HepG2 (cell line): ENCODE data around the gene FAF1. TPM values are rescaled to one million over a fixed set of nuclear protein-coding genes. Genes with fewer than 3 reads are reported as not detected.
A peak's percentile ranks its signal among the peaks of the same experiment; 100 is the strongest.

Experiments
- HNRNPL ChIP-seq: fragments of 200-400 bp; formaldehyde crosslinking; IDR thresholded peaks from 2 replicates; pipeline ENCODE4 v1.6.1; 2017; ENCODE audit warnings: mild to moderate bottlenecking, low read depth, low read length
- IKZF5 ChIP-seq: IDR thresholded peaks from 2 replicates; pipeline ENCODE4 v1.6.1; 2018; ENCODE audit warnings: missing genetic modification reagents, mild to moderate bottlenecking, missing compliant biosample characterization
- KAT7 ChIP-seq: IDR thresholded peaks from 2 replicates; pipeline ENCODE4 v1.6.1; 2018; ENCODE audit warnings: borderline replicate concordance, missing compliant biosample characterization
- KDM3A ChIP-seq: IDR thresholded peaks from 2 replicates; pipeline ENCODE4 v1.6.1; 2018; ENCODE audit warnings: low read depth, missing compliant biosample characterization
- PAWR ChIP-seq: sonication (generic); formaldehyde crosslinking; IDR thresholded peaks from 2 replicates; pipeline ENCODE4 v1.4.0; 2020; ENCODE audit warnings: missing genetic modification reagents, mild to moderate bottlenecking, borderline replicate concordance
- PITX1 ChIP-seq: sonication (generic); formaldehyde crosslinking; IDR thresholded peaks from 2 replicates; pipeline ENCODE4 v1.5.1; 2020; ENCODE audit warnings: mild to moderate bottlenecking, missing genetic modification reagents
- RAD51 ChIP-seq: fragments of 450-650 bp; IDR thresholded peaks from 2 replicates; pipeline ENCODE4 v1.6.1; 2016; ENCODE audit warnings: borderline replicate concordance
- RNF2 ChIP-seq: fragments of 450-650 bp; conservative IDR thresholded peaks from 2 replicates; pipeline ENCODE4 v1.6.1; 2016; ENCODE audit warnings: low read depth
- SAP130 ChIP-seq: IDR thresholded peaks from 2 replicates; pipeline ENCODE4 v1.6.1; 2016; ENCODE audit warnings: low read depth
- SIN3A ChIP-seq: IDR thresholded peaks from 2 replicates; pipeline ENCODE4 v1.6.1; 2011; ENCODE audit warnings: low read depth, mild to moderate bottlenecking, control low read depth, low read length, borderline replicate concordance
- SIX4 ChIP-seq: sonication (generic); formaldehyde crosslinking; IDR thresholded peaks from 2 replicates; pipeline ENCODE4 v1.4.0; 2020; ENCODE audit warnings: missing genetic modification reagents
- TFDP2 ChIP-seq: sonication (generic); formaldehyde crosslinking; IDR thresholded peaks from 2 replicates; pipeline ENCODE4 v1.4.0; 2020; ENCODE audit warnings: missing genetic modification reagents
- ZNF253 ChIP-seq: sonication (generic); formaldehyde crosslinking; IDR thresholded peaks from 2 replicates; pipeline ENCODE4 v1.8.0; 2022; ENCODE audit warnings: mild to moderate bottlenecking, missing genetic modification reagents, borderline replicate concordance
- ZNF33B ChIP-seq: sonication (generic); formaldehyde crosslinking; IDR thresholded peaks from 2 replicates; pipeline ENCODE4 v1.5.1; 2020; ENCODE audit warnings: mild to moderate bottlenecking, missing genetic modification reagents
- ZNF407 ChIP-seq: sonication (generic); formaldehyde crosslinking; IDR thresholded peaks from one replicate; pipeline ENCODE4 v1.5.1; 2020; ENCODE audit warnings: mild to moderate bottlenecking, missing genetic modification reagents; ENCODE audit errors: not compliant biosample characterization
- polyA plus RNA-seq, 8 experiments: library from polyadenylated mRNA; depleted of rRNA in 3 of 8; stranded (reverse) in 7 of 8; unstranded in 1 of 8; fragments of >200 nt; fragmentation: Illumina TruSeq in 4 of 8; extraction: Trizol in 4 of 8; gene quantifications; 2 replicates each; pipeline versions ENCODE4 v1.2.1 to v1.2.3, GENCODE V29; 2011 to 2016; ENCODE audit warnings: low read depth in 4 of 8, missing spikeins in 1 of 8, mixed read lengths in 1 of 8; ENCODE audit not compliant: insufficient read depth in 1 of 8
- total RNA-seq, 5 experiments: library from RNA; depleted of rRNA; stranded (reverse); fragments of >200 nt; fragmentation: Illumina TruSeq; extraction: Trizol; gene quantifications; 2 replicates each; pipeline ENCODE4 v1.2.3, GENCODE V29; 2016; ENCODE audit warnings: low read depth in 1 of 5

FAF1 gene
- total and polyA plus RNA-seq, 2 of the 13 experiments (the other 11 are each of a cell fraction or from before 2014, with no cell fraction given), result 19.4 to 63.3 TPM

- TF ChIP-seq ZNF407 (CRISPR knock-in tag), result no peak
- TF ChIP-seq RNF2, result no peak
- TF ChIP-seq TFDP2 (CRISPR knock-in tag), result no peak; the same call in none of the 2 replicates
- TF ChIP-seq ZNF33B (CRISPR knock-in tag), result no peak
- TF ChIP-seq HNRNPL, result peak; percentile 56; the same call in 1 of the 2 replicates
- 0 out of 2 replicates have a peak, but pooled peaks have one; percentile 32 for TF ChIP-seq KDM3A
- TF ChIP-seq SIX4 (CRISPR knock-in tag), result no peak
- TF ChIP-seq PITX1 (CRISPR knock-in tag), result no peak
- no peak for TF ChIP-seq PAWR (CRISPR knock-in tag)
- no peak for TF ChIP-seq IKZF5
- no peak for TF ChIP-seq ZNF253 (CRISPR knock-in tag)
- TF ChIP-seq KAT7 (CRISPR knock-in tag), result peak; percentile 84
- TF ChIP-seq SIN3A, result no peak
- no peak for TF ChIP-seq RAD51
- peak; percentile 68; the same call in 1 of the 2 replicates for TF ChIP-seq SAP130 (CRISPR knock-in tag)
Observed at GRCh38 chr1:50978144-50978851, 18.2 kb upstream of the FAF1 start (continued).
